ENCODE results near the gene KLHL4.
"Not testable (repeated sequence)": the region's sequence is repeated elsewhere in the genome, so short reads cannot be mapped to it uniquely, and the experiment has no call there.

Gene KLHL4, protein sequence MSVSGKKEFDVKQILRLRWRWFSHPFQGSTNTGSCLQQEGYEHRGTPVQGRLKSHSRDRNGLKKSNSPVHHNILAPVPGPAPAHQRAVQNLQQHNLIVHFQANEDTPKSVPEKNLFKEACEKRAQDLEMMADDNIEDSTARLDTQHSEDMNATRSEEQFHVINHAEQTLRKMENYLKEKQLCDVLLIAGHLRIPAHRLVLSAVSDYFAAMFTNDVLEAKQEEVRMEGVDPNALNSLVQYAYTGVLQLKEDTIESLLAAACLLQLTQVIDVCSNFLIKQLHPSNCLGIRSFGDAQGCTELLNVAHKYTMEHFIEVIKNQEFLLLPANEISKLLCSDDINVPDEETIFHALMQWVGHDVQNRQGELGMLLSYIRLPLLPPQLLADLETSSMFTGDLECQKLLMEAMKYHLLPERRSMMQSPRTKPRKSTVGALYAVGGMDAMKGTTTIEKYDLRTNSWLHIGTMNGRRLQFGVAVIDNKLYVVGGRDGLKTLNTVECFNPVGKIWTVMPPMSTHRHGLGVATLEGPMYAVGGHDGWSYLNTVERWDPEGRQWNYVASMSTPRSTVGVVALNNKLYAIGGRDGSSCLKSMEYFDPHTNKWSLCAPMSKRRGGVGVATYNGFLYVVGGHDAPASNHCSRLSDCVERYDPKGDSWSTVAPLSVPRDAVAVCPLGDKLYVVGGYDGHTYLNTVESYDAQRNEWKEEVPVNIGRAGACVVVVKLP

DNA sequence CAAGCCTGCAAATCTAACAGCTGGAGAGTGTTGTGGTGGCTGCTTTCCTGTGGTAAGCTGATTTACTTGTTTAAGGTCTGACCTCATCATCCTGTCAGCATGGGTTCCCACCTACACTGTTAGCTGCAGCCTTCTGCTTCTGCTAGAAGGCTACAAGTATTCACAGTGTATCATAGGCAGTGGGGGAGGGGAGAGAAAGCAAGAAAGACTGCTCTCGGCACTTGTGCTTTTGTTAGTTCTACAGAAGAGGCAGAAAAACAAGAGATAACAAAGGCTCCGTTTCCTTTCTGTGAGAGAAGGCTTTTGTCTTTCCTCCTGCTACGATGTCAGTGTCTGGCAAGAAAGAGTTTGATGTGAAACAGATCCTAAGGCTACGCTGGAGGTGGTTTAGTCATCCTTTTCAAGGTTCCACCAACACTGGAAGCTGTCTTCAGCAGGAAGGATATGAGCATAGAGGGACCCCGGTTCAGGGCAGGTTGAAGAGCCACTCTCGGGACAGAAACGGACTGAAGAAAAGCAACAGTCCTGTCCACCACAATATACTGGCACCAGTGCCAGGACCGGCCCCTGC is at the start of gene KLHL4:
Gene KLHL4, plus strand, starts transcription at position 232 of the 571 bp plus-strand sequence. Its CDS starts 92 bp downstream, at position 324.
- no peak for DNase-seq

DNA sequence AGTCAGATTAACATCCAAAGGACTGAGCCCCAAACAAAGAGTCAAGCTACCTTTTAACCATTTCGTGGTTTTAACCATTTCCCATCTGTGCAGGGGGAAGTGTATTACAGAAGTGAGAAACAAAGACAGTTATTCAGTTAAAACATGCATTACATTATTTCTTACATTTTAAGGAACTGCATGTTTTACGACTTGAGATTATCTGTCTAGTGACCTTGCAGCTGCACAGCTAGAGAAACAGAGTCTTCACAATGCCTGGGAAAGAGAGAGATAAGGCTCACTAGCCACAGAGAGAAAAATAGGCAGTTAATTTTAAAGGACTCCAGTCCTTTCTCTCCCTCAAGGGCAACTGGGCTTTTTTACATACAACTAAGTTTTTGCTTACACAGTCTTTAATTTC is 48.7 kb upstream of the KLHL4 start:
- no peak for DNase-seq

GRCh38 chrX:87475793-87476192 is 41.8 kb upstream of the KLHL4 start:
- DNase-seq, result no peak

DNA sequence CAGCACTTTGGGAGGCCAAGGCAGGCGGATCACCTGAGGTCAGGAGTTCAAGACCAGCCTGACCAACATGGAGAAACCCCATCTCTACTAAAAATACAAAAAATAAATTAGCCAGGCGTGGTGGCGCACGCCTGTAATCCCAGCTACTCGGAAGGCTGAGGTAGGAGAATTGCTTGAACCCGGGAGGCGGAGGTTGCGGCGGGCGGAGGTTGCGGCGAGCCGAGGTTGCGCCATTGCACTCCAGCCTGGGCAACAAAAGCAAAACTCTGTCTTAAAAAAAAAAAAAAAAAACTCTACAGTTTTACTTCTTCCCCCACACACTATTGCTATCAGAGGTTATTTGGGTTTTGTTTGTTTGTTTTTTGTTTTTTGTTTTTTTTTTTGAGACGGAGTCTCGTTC is 38.9 kb upstream of the KLHL4 start:
- DNase-seq, result not testable (repeated sequence)

GRCh38 chrX:87489071-87489470 is 28.5 kb upstream of the KLHL4 start:
- DNase-seq, result no peak

GRCh38 chrX:87515836-87516235 is 1.8 kb upstream of the KLHL4 start:
- DNase-seq, result no peak

DNA sequence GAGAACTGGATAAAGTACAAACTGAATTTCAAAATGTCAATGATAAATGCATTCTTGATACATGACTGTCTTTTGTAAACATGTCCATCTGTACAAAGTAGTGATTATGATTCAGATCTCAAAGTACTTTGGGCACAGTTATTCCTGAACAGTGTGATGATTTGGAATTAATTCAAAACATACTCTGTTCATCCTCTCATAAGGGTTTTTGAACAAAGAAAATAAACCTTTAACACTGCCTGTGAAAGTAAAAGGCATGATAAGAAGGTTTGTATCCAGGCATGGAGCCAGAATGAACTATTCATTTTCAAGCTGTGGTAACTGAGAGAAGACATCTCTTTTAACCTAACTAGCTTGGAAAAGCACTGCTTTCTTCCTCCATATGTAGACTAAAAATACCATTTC is 883 bp upstream of the KLHL4 start:
- DNase-seq, result no peak

DNA sequence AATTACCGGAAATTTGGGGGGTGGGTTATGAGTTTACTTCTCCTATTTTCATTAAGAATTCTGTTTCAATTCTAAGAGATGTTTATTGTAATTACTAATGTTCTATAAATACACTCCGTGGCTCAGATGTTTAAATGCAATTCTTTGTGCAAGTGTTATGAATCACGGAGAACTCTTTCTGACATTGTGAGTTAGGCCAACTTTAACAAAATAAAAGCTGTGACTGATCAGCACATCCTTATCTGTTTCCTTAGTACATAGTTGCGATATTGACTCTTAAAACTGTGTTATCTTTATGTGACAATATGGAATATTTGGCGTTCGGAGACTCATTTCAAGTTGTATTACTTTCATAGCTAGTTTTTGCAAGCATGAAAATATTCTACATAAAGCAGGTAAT is 902 bp downstream of the KLHL4 start:
- no peak for DNase-seq

GRCh38 chrX:87525771-87526229 is 8.2 kb downstream of the KLHL4 start:
- no peak for DNase-seq

- DNase-seq, result no peak
Measured at GRCh38 chrX:87526281-87526680, 8.7 kb downstream of the KLHL4 start.

- DNase-seq, result no peak
Measured at GRCh38 chrX:87528487-87528886, 10.9 kb downstream of the KLHL4 start.

DNA sequence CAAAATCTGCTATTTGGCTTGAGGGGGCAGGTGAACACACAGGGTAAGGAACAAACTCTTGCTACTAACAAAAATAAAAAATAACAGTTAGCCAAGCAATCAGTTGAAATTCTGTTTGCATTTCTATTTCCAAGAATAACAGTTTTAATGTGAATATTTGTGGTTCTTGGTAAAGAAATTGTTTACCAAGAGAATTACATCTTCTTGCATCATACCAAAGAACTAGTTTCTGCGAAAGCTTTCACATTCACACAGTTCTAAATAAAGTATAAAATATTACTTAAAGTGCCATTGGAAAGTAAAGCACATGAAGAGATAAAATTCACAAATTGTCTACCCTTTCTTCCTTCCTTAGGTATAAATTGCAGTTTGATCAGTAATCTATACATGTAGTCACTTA is 54.4 kb downstream of the KLHL4 start:
- no peak for DNase-seq

- no peak for DNase-seq
Measured at GRCh38 chrX:87572901-87573300, 55.3 kb downstream of the KLHL4 start.

DNA sequence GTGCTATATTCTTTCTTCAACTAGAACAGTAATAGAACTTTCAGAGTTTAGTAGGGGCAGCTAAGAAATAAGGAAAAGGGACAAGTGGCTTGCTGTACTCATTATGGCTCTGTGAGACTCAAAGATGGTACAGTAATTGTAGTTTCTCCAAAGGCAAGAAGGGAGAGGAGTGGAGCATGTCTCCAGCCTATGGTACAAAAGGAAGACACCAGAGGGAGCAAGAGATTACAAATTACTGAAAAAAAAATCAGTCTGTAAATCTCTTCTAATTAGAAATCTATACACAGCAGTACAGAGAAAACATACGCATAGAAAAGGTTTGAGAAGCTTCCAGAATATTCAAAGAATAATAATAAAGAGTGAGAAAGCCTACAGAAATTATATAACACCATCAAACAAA is 61.4 kb downstream of the KLHL4 start:
- DNase-seq, result no peak

- no peak for DNase-seq
Measured at GRCh38 chrX:87580862-87581261, 63.3 kb downstream of the KLHL4 start.

- no peak for DNase-seq
Measured at GRCh38 chrX:87582453-87582852, 64.9 kb downstream of the KLHL4 start.

GRCh38 chrX:87583679-87584078 is 66.1 kb downstream of the KLHL4 start:
- no peak for DNase-seq

DNA sequence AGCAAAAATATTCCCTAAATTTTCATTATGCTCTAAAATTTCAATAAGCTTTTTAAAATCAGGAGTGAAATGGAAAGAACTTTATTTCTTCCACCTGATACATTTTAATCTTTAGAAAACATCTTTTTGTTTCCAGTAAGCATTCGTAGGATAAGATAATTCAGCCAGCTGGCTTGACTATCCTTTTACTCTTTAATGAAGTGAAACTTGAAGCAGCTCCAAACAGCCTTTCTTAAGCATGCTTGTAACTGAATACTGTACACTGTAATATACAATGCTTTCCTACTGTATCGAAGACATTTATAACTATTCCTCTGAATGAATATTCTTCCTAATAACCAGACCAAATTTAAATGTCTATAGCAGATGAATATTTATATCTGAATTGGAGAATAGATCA is 98.8 kb downstream of the KLHL4 start:
- no peak for DNase-seq

- DNase-seq, result no peak
Measured at GRCh38 chrX:87621697-87622096, 104.1 kb downstream of the KLHL4 start.

GRCh38 chrX:87626996-87627395 is 109.4 kb downstream of the KLHL4 start:
- no peak for DNase-seq

GRCh38 chrX:87634361-87634760 is 116.8 kb downstream of the KLHL4 start:
- no peak for DNase-seq

DNA sequence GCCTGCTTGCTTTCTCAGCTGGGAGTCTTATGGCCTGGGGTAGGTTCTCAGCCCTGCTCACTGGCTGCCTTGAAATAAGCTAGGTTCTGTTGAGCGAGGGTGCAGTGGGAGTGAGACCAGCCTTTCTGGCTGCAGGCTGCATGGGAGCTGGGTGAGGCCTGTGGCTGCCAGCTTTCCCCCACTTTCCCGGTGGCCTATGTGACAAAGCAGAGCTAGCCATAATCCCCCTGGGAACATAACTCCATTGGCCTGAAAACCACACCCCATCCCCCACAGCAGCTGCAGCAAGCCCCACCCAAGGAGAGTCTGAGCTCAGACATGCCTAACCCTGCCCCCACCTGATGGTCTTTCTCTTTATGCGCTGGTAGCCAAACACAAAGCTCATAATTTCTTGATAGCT is 118.9 kb downstream of the KLHL4 start:
- DNase-seq, result no peak

GRCh38 chrX:87641439-87641838 is 123.8 kb downstream of the KLHL4 start:
- not testable (repeated sequence) for DNase-seq

GRCh38 chrX:87661761-87662160 is 144.2 kb downstream of the KLHL4 start:
- DNase-seq, result no peak
